Endothelial cell (in vitro differentiated cells): ENCODE measurements around the gene SLC6A12. TPM values are rescaled to one million over a fixed set of nuclear protein-coding genes. Genes with fewer than 3 reads are reported as not detected.

ENCODE experiments used
- DNase-seq: peaks from one replicate; pipeline ENCODE4 v3.0.0; 2021; ENCODE audit warnings: low spot score
- H3K27ac Mint-ChIP-seq: one replicate; pipeline ENCODE4 v1.8.0; 2021; ENCODE audit warnings: mixed read lengths, inconsistent platforms; ENCODE audit not compliant: unreplicated experiment
- H3K27me3 Mint-ChIP-seq: one replicate; pipeline ENCODE4 v1.8.0; 2021; ENCODE audit warnings: mild to moderate bottlenecking, moderate library complexity, mixed read lengths, inconsistent platforms; ENCODE audit not compliant: unreplicated experiment
- H3K36me3 Mint-ChIP-seq: one replicate; pipeline ENCODE4 v1.8.0; 2021; ENCODE audit warnings: mild to moderate bottlenecking, low read depth, mixed read lengths, inconsistent platforms; ENCODE audit not compliant: unreplicated experiment
- H3K4me1 Mint-ChIP-seq: one replicate; pipeline ENCODE4 v1.8.0; 2021; ENCODE audit warnings: mild to moderate bottlenecking, mixed read lengths, inconsistent platforms; ENCODE audit not compliant: unreplicated experiment
- H3K4me3 Mint-ChIP-seq: one replicate; pipeline ENCODE4 v1.8.0; 2021; ENCODE audit warnings: mild to moderate bottlenecking, mixed read lengths, inconsistent platforms; ENCODE audit not compliant: unreplicated experiment
- H3K9me3 Mint-ChIP-seq: one replicate; pipeline ENCODE4 v1.8.0; 2021; ENCODE audit warnings: mixed read lengths, inconsistent platforms; ENCODE audit not compliant: unreplicated experiment
- CTCF ChIP-seq: fragments of 200-600 bp; sonication (generic); IDR thresholded peaks from one replicate; pipeline ENCODE4 v1.5.0; 2021; ENCODE audit warnings: antibody characterized with exemption; ENCODE audit not compliant: unreplicated experiment
- total RNA-seq: library from RNA; stranded (reverse); fragmentation: NEBNext Ultra II Directional; extraction: Animal tissue kit (Norgen Biotek cat#: 25700); gene quantifications from one replicate; pipeline ENCODE4 v1.2.1, GENCODE V29; 2021; ENCODE audit not compliant: unreplicated experiment

Gene SLC6A12
- total RNA-seq, 1 donor from 2014 or later, result 0.26 TPM

GRCh38 chr12:230925-231671, 17.1 kb upstream of the SLC6A12 start:
- Mint-ChIP-seq H3K27ac (no peak overlapping the region), H3K27me3 (peaks cover 3% of the 10 kb centered on the region), H3K4me1 (peaks cover 7% of the 10 kb centered on the region), H3K9me3 (peaks cover 3% of the 10 kb centered on the region), H3K4me3 (no peak overlapping the region), H3K36me3 (peaks cover 3% of the 10 kb centered on the region)
- no peak for DNase-seq
- no peak for TF ChIP-seq CTCF

DNA sequence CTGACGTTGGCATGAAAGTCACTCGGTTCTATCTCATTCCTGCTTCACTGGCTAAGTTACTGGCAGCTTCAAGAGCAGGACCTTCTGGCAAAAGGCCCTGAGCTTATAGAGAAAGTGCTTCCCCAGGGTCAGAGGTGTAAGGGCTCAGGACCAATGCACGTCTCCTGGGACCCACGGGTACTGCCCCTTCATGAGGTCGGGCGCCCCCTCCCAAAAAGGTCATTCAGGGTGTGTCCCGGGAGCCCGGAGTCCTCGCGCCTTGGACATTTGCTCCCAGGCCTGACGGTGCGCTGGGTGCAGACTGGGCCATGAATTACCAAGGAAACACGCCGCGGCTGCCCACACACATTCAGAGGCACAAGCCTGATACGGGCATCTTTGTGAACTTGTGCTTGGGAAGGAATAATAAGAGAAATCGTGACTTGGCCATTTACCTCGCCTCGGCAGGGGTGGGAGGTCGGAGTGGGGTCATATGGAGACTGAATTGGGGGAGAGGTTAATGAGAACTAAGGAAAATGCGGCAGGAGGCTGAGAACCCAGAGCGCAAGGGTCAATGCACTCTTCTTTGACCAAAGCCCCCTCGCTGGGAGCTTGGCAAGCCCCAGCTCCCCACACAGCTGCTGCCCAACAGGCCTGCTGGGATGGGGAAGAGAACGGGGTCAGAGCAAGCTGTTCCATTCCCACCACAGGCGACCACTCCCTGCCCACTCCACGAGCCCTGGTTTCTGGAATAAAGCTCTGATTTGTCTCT, 15.7 kb upstream of the SLC6A12 start:
- no peaks in the 10 kb centered on the region for H3K9me3 Mint-ChIP-seq
- H3K27me3 Mint-ChIP-seq, result peaks cover 2% of the 10 kb centered on the region
- no peaks in the 10 kb centered on the region for H3K36me3 Mint-ChIP-seq
- no peak for DNase-seq
- H3K4me1 Mint-ChIP-seq, result peaks cover 7% of the 10 kb centered on the region
- TF ChIP-seq CTCF, result no peak
- H3K27ac Mint-ChIP-seq, result no peak overlapping the region
- H3K4me3 Mint-ChIP-seq, result no peak overlapping the region

DNA sequence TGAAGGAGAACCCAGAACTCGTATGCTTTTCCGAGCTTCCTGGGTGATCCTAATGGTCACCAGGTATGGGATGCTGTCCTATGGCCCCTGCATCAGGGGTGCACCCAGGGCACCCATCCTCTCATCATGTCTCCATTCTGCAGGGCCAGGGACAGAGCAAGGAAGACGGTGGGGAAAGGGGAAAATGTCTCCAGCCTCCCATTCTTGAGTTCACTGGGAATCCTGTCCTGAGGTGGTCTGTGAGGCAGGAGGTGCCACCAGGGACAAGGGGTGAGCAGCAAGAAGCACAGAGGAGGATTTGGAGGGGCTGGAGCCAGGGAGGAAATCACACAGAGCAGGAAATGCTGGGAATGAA, 14.9 kb upstream of the SLC6A12 start:
- no peak for TF ChIP-seq CTCF
- Mint-ChIP-seq H3K9me3 (no peaks in the 10 kb centered on the region), H3K27me3 (peaks cover 2% of the 10 kb centered on the region), H3K36me3 (no peaks in the 10 kb centered on the region), H3K4me3 (no peak overlapping the region), H3K27ac (peak overlapping the region; percentile 45), H3K4me1 (peaks cover 7% of the 10 kb centered on the region)
- DNase-seq, result no peak

- Mint-ChIP-seq H3K27me3 (peaks cover 2% of the 10 kb centered on the region), H3K4me3 (no peak overlapping the region), H3K9me3 (no peaks in the 10 kb centered on the region), H3K36me3 (no peaks in the 10 kb centered on the region), H3K27ac (peak overlapping the region; percentile 45), H3K4me1 (peaks cover 5% of the 10 kb centered on the region)
- no peak for DNase-seq
- TF ChIP-seq CTCF, result no peak
Observed at GRCh38 chr12:227923-228845, 14.2 kb upstream of the SLC6A12 start.
